Muscle of arm (tissue), 12 donors: ENCODE measurements around the gene TLCD4. TPM values are rescaled to one million over a fixed set of nuclear protein-coding genes. Genes with fewer than 3 reads are reported as not detected.
"Not testable (repeated sequence)": the region's sequence is repeated elsewhere in the genome, so short reads cannot be mapped to it uniquely, and the experiment has no call there.

Source experiments
- DNase-seq: peaks from one replicate; pipeline ENCODE4 v3.0.0-alpha.2; 2013
- polyA plus RNA-seq, 12 donors: library from polyadenylated mRNA; unstranded; fragments of 120-200 nt; gene quantifications; one replicate each; pipeline ENCODE4 v1.2.1, GENCODE V29; 2013; ENCODE audit not compliant: insufficient read length in 12 of 12

The TLCD4 gene
- polyA plus RNA-seq, 12 donors: 3.2 to 19.5 (median 13.5) TPM; not detected in 1

DNA sequence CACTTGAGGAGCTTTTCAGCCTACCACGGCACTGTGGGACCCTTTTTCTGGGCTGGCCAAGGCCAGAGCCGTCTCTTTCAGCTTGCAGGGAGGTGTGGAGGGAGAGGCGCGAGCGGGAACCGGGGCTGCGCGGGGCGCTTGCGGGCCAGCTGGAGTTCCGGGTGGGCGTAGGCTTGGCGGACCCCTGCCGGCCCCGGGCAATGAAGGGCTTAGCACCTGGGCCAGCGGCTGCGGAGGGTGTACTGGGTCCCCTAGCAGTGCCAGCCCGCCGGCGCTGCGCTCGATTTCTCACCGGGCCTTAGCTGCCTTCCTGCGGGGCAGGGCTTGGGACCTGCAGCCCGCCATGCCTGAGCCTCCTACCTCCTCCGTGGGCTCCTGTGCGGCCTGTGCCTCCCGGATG is 25.9 kb upstream of the TLCD4 start:
- not testable (repeated sequence) for DNase-seq

DNA sequence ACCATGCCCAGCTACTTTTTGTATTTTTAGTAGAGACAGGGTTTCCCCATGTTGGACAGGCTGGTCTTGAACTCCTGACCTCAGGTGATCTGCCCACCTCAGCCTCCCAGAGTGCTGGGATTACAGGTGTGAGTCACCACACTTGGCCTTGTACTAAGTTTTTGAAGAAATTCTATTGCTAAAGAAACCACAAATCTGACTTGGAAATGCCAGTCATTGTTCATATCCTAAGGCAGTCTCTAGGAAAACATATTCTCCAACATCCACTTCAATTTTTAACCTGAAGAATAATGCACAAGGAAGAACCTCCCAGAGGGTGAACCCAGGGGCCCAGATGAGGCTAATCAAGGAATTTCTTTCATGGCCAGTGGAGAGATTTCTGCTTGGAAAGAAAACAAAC is 24.3 kb upstream of the TLCD4 start:
- not testable (repeated sequence) for DNase-seq

DNA sequence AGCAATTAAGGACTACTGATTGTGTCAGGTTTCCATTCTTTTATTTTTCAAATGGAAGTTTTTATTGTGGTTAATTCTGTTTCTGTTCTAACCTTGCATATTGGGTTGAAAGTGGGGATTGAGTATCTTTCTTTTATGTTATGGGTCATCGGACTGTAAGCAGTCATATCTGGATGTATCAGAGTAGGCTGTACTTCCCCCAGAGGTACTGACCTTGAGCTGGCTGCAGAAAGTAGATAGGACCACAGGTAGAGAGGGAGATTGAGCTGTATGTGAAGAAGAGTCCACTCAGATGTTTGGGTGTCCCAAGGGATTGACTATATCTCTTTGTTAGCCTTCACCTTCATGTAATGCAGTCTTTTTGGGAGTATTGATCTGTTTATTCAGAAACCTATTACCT is 23.9 kb upstream of the TLCD4 start:
- no peak for DNase-seq

DNA sequence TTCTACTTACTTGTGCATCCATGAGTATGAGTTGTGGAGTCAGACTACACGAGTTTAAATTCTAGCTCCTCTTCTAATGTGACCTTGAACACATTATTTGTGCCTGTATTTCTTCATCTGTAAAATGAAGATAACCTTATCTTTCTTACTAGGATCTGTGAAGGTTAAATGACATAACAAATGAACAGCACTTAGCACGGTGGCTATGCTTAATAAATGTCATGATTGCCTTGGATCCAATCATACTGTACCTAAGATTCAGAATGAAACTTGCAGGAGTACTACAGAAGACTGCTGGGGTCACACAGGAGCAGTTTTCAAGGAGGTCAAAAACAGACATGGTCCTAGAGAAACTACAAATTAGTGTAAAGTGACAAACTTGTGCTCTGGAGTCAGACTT is 22.2 kb upstream of the TLCD4 start:
- no peak for DNase-seq

DNA sequence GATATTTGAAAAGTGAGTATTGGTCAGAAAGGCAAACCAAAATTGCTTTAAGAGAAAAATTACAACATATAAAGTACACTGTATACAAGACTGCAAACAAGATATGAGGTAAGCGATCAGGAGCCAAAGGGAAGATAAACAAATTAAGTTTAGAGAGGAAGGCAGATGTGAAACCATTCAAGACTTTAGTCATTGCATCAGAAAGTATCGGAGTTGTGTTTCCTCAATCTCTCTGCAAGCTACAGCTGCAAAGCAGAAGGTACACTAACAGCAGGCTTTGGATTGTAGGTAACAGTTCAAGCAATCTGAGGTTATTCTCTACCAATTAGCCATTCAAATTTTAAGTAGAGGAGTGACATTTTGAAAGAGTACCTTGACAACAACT is 21.3 kb upstream of the TLCD4 start:
- DNase-seq: no peak

DNA sequence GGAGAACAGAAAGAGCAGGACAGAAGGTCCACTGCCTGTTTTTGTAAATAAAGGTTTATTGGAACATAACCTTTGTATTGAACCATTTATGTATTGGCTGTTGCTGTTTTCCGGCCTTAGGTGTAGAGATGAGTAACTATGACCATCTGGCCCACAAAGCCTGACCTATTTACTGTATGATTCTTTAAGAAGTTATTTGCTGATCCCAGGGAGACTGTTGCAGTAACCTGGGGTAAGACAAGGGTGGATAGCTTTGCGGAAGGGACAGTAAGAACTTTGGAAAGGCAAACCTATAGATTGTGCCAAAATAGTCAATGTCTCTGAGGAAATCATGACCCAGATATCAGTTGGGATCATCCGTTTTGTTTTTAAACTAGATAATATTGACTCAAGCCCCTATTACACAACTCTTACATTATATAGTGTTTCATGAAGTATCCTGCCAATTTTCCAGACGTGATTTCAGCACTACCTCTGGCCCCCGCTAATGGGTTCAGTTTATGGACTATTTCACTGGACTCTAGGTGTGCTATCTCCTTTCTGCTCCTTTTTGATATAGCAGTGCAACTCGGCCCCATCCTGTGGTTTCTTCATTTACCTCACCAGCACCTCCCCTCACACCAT is 20.8 kb upstream of the TLCD4 start:
- DNase-seq: no peak

DNA sequence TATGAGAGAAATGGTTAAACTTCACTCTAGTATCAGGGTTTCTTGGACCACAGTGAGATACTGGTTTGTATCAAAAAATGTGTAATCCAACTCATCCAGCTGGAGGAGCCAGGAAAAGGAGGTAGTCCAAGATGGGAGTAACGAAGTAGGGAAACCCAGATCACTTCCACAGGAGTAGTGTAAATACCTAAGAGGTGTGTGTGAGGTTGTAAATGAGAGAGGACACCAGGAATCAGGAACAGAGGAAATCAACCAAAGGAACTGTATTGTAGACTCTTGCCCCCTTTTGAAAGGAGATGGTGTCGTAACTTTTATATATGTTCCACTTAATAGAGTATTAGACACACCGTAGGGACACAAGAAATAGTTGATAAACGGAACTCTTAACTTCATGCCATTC is 19.7 kb upstream of the TLCD4 start:
- DNase-seq: no peak

DNA sequence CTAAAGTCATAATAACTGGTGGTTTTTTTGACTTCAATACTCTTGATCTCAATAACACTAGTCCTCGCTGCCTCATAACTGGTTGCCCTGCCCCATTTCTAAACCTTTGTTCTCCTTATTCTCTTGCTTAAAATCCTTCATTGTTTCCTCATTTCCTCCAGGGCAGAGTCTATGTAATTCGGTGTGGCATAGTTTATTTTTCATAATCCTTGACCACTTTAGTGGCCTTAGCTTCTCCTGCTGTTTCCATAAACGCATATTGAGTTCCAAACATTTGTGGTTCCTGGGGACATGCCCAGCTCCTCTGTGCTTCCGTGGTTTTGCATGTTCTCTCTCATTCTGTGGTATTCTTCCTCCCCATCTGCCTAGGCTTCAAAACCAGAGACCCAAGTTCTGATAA is 19.0 kb upstream of the TLCD4 start:
- DNase-seq: no peak

DNA sequence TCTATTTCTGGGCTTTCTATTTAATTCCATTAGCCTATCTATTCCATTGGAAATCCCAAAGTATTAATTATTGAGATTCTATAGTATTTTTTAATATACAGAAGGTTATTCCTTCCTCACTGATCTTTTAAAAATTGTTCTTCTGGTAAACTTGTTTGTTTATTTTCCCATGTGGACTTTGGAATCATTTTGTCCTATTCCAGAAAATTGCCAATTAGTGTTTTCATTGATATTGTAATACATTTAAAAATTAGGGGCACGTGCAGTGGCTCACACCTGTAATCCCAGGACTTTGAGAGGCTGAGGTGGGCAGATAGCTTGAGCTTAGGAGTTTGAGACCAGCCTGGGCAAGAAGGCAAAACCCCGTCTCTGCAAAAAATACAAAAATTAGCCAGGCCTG is 8.4 kb upstream of the TLCD4 start:
- no peak for DNase-seq

DNA sequence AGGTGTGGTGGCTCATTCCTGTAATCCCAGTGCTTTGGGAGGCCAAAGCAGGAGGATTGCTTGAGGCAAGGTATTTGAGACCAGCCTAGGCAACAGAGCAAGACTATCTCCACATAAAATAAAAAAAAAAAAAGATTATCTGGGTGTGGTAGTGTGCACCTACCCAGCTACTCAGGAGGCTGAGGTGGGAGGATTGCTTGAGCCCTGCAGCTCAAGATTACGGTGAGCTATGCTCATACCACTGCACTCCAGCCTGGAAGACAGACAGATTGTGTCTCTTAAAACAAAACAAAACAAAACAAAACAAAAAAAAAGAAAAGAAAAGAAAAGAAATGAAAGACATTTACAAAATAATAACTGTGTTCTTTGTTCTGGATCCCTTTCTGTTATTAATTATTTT is 6.1 kb upstream of the TLCD4 start:
- DNase-seq: no peak

DNA sequence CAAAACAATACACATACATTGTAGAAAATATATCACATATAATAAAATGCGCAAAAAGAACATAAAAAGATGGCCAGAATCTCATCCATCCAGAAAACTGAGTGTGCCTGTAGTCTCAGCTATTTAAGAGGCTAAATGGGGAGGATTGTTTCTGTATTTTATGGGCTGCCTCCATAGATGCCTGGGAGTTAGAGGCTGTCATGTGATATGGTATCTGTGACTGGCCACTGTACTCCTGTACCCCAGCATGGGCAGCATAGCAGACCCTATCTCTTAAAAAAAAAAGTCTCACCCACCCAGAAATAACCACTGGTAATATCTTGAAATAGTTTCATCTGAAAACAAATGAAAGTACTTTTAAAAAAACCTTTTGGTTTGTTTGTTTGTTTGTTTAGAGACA is 3.5 kb upstream of the TLCD4 start:
- no peak for DNase-seq

DNA sequence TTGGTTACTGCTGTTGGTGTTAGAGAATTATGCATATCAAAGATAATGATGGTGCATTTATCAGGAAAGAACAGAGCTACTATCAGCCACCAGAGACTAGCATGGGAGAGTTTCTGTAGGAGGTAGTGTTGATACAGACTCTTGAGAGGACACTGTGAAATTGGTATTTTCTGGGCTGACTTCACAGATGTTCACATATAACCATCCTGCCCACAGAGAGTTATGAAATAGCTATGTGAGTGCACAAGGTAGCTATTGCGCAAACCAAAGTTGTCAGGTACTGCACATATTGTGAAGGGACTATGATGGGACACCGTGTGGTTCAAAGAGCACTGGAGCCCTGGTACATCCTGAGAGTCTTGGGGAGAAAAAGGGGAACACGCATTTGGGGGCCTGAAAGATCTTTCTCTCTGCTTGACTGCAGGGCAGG is 1.4 kb upstream of the TLCD4 start:
- DNase-seq: no peak

DNA sequence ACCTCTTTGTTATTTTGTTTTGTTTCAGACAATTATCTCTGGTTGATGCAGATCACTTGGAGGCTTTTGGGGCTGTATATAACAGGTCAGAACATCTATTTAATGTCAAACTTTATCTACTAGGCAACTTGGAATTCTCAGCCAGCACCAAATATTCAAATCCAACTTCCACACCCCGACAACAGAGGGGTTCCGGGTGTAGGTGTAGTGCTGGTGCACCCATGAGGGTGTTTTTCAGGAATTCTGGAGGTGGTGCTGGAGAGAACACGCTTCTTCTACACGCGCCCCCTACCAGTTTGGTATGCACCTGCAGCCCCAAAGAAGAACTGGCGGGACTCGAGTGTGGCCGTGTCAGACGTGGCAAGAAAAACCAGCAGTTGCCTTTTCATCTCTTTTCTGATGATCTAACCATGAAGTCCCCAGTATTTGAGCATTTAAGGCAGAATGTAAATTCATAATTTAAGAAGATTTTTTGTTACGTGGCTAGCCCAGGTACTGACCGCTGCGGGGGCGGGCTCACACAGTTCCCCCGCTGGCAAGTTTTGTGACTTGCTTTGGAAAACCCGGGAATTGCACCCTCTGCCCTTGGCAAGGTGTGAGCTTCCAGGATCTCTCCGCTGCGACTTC is 462 bp upstream of the TLCD4 start:
- no peak for DNase-seq

DNA sequence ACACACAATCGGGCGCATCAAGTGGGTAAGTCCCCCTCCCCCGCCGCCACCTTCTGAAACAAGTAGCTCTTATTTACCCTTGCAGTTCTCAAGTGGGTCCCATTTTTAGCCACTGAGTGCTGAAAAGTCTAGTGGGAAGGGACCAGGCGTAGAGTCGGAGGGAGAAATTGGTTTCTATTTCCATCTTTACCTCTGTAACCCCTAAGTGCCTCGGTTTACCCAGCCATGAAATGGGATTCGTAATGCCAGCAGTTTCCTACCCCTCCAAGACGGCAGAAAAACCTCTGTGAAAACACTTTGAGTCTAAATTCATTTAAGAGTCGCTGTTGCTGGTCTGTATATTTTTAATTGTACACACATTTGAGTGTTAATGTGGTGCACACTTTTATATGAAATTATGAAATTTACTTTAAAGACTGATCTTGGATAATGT is 928 bp downstream of the TLCD4 start:
- no peak for DNase-seq

DNA sequence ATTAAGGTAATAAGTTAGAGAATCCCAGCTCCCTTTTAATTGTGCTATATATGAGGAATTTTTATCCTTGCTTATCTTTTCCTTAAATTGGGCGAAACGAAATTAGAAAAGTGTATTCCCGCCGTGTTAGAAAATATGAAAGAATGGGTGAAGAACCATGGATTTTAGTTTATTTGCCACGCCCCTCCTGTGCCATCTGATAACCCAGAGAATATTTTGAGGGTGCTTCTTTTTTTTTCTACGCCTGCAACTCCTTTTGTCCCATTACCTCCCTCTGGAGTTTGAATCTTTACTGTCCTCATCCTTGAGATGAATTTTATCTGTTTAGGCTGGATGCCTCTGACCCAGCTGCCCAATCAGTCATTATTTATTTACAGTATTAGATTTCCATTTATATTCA is 1.6 kb downstream of the TLCD4 start:
- DNase-seq: no peak

DNA sequence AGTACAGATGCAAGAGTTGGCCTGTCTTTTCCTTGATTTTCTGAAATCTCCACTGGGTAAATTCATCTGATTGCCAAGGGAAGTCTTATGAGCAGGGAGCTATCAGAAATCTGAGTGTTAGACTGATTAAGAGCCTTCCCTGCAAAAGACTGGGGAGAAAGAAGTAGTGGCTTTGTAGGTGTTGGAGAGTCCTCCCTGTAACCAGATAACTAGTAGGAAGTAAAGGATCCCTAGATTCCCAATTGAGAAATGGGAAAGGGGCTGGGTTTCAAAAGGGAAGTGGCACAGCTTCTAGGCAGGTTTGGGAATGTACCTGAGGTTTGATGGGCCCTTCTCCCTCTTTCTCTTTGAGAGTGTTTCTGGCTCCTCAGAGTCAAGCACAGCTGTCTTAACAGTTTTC is 2.1 kb downstream of the TLCD4 start:
- no peak for DNase-seq

DNA sequence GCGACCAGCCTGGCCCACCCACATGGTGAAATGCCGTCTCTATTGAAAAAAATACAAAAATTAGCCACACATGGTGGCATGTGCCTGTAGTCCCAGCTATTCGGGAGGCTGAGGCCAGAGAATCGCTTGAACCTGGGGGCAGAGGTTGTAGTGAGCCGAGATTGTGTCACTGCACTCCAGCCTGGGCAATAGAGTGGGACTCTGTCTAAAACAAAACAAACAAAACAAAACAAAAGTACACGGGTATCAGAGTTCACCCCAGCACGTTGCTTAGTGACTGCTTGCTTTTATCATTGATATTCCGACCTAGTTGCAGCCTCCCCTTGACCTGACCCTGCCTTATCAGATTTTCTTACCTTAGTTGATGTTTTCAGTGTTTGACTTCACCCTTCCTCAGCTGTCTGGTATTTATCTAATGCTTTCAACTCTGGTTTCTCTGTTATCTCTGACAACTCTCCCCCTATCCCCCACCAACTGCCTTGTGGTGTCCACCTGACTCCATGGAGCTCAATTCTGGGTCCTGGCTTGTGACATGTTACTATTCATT is 5.1 kb downstream of the TLCD4 start:
- DNase-seq: no peak

DNA sequence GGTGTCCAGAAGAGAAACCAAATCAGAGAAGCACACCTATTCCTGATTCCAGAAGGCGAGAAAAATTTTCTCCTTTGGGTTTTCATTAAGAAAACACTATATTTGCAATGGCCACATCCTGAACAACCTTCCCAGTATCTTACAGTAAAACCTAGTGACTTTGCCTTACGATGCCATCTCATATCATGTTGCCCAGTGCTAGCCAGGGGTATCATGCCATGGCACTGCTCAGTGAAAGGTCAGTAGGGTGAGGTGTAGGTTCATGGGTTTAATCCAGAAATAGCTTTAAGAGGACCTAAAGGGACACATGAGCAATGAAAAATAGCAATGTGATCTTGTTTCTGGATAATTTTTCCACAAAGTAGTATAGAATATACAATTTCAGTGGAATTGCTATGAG is 7.2 kb downstream of the TLCD4 start:
- no peak for DNase-seq

DNA sequence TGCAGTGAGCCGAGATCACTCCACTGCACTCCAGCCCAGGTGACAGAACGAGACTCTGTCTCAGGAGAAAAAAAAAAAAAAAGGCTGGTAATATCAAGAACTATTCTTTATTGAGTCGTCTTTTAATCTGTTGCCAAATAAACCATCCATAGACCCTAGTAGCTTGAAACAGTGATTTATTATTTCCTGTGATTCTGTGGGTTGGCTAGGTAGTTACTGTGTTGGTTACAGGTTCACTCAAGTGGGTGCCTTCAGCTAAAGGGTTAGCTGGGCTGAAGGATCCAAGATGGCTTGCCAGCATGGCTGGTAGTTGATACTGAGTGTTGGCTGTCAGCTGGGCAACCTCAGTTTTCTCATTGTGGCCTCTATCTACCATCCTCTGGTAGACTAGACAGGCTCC is 9.2 kb downstream of the TLCD4 start:
- DNase-seq: no peak

DNA sequence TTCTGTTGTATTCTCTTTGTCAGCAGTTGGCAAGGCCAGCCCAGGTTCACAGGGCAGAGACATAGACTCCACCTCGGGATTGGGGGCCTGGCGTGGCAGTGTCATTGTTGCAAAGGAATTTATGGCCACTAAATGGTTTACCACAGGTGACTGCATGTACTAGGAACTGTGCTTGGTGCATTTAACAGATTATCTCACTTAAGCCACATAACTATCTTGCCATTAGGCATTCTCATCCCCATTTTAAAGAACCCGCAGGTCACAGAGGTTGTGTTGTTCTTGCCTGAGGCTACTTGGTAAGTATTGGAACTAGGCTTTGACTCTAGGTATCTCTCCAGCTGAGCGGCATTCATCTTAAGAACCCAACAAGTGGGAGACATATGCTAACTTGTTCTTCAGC is 9.7 kb downstream of the TLCD4 start:
- DNase-seq: no peak

DNA sequence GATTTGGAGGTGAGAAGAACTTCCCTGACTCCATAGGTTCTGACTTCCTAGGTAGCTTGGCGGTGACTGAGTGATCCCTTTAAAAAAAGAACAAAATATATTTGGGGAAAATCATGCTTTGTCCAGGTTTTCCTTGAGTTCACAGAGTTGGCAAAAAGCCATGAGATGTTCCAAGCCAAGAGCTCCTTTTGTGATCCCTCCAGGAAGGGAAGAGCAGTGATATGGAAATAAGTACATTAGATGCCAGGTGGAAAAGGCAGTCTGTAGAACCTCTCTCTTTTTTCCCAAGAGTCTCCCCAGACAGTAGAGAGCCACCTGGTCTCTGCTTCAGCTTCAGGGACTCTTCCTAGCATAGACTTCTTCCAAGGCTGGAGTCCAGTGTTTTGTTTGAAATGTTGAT is 10.2 kb downstream of the TLCD4 start:
- no peak for DNase-seq

DNA sequence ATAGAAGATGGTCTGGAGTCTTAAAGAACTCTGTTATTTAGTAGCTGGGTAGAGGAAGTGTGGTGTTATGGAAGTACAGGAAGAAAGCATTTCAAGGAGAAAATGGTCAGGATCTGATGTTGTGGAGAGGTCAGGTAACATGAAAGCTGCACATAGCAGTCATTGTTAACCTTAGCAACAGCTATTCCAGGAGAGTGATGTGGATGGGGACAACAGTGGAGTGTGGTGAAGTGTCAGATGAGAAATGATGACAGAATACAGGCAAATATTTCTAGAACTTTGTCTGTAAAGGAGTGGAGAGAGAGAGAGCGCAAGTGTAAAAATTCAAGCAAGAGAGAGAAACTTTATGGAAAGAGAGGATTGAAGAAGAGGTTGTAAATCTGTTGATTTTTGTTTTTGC is 15.6 kb downstream of the TLCD4 start:
- DNase-seq: no peak

DNA sequence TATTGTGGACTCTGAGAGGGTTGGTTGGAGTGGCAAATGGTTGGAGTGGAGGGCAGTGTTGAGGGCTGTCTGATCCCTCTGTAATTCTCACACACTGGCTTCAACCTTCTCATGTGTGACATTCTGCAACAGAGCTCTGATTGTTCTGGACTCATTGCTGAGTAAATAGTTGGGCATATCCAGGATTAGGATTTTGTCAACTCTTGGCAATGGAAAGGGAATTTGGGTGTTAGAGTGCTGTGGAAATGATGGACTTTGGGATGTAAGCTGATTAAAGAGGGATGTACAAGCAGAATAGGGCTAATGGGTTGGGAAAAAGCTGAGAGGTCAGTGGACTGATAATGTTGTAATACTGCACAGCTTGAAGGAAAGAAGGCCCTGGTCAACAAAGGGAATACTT is 16.5 kb downstream of the TLCD4 start:
- DNase-seq: no peak

DNA sequence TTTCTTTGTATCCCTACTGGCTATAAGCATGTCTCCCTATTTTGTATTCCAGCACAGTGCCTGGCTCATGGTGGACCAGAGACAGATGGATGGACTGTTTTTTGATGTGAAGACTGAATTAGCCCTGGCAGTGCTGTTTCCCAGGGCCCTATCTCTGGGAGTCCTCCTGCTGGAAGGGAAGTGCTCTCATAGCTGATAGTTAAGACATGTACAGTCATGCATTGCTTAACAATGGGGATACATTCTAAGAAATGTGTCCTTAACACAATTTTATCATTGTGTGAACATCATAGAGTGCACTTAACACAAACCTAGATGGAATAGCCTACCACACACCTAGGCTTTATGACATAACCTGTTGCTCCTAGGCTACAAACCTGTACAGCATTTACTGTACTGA is 21.1 kb downstream of the TLCD4 start:
- DNase-seq: no peak
